Measurements from ENCODE around the gene P3H1. TPM values are rescaled to one million over a fixed set of nuclear protein-coding genes. Genes with fewer than 3 reads are reported as not detected.

Gene P3H1
- total RNA-seq, 1 donor from 2014 or later, result 8.6 TPM

- intact Hi-C loops (cut with micrococcal nuclease), result no loop called here
- no peaks in the 10 kb centered on the region for H3K9me3 ChIP-seq (replicated peaks)
- TF ChIP-seq CTCF (IDR thresholded peaks at IDR 0.05; ENCODE audit: borderline replicate concordance), result no peak
- no peak for DNase-seq
- H3K27me3 ChIP-seq (ENCODE audit: low read depth), result no peaks in the 10 kb centered on the region
- no peak overlapping the region for H3K27ac ChIP-seq (replicated peaks)
- H3K4me3 ChIP-seq, result no peak overlapping the region
- H3K4me1 ChIP-seq, result no peaks in the 10 kb centered on the region
- H3K36me3 ChIP-seq, result peaks cover 5% of the 10 kb centered on the region
These were observed 25.8 kb downstream of the P3H1 start for GRCh38 chr1:42740851-42741580.

GRCh38 chr1:42739753-42740700 lies 26.8 kb downstream of the P3H1 start, which contains the start of gene CLDN19:
Gene CLDN19 (minus strand): TSS chr1:42740236. CDS start chr1:42740063, 173 bp downstream.
- Histone ChIP-seq H3K36me3 (no peaks in the 10 kb centered on the region), H3K4me3 (no peak within 1 kb of the TSS), H3K4me1 (no peaks in the 10 kb centered on the region), H3K27me3 (ENCODE audit: low read depth) (no peaks in the 10 kb centered on the region), H3K27ac (replicated peaks) (no peak within 1 kb of the TSS), H3K9me3 (replicated peaks) (no peaks in the 10 kb centered on the region)
- no peak for DNase-seq
- no peak for TF ChIP-seq CTCF (IDR thresholded peaks at IDR 0.05; ENCODE audit: borderline replicate concordance)
- intact Hi-C loops (cut with micrococcal nuclease), result no loop called here

GRCh38 chr1:42738678-42739226 lies 28.1 kb downstream of the P3H1 start:
- DNase-seq, result no peak
- no peak overlapping the region for H3K4me3 ChIP-seq
- no peaks in the 10 kb centered on the region for H3K9me3 ChIP-seq (replicated peaks)
- H3K27me3 ChIP-seq (ENCODE audit: low read depth), result no peaks in the 10 kb centered on the region
- H3K27ac ChIP-seq (replicated peaks), result no peak overlapping the region
- no peak for TF ChIP-seq CTCF (IDR thresholded peaks at IDR 0.05; ENCODE audit: borderline replicate concordance)
- intact Hi-C loops (cut with micrococcal nuclease), result no loop called here
- no peaks in the 10 kb centered on the region for H3K36me3 ChIP-seq
- H3K4me1 ChIP-seq, result no peaks in the 10 kb centered on the region

- H3K4me1 ChIP-seq, result no peaks in the 10 kb centered on the region
- H3K27ac ChIP-seq (replicated peaks), result no peak overlapping the region
- intact Hi-C loops (cut with micrococcal nuclease), result no loop called here
- H3K9me3 ChIP-seq (replicated peaks), result no peaks in the 10 kb centered on the region
- H3K27me3 ChIP-seq (ENCODE audit: low read depth), result no peaks in the 10 kb centered on the region
- no peak overlapping the region for H3K4me3 ChIP-seq
- DNase-seq, result no peak
- no peak for TF ChIP-seq CTCF (IDR thresholded peaks at IDR 0.05; ENCODE audit: borderline replicate concordance)
- no peaks in the 10 kb centered on the region for H3K36me3 ChIP-seq
These were observed 28.7 kb downstream of the P3H1 start for GRCh38 chr1:42737986-42738677.

- no peak for TF ChIP-seq CTCF (IDR thresholded peaks at IDR 0.05; ENCODE audit: borderline replicate concordance)
- Histone ChIP-seq H3K4me3 (no peak overlapping the region), H3K4me1 (no peaks in the 10 kb centered on the region), H3K27me3 (ENCODE audit: low read depth) (no peaks in the 10 kb centered on the region), H3K27ac (replicated peaks) (no peak overlapping the region), H3K9me3 (replicated peaks) (no peaks in the 10 kb centered on the region), H3K36me3 (no peaks in the 10 kb centered on the region)
- intact Hi-C loops (cut with micrococcal nuclease), result no loop called here
- DNase-seq, result no peak
These were observed 29.6 kb downstream of the P3H1 start for GRCh38 chr1:42737257-42737656.

All from left ventricle myocardium inferior (tissue), 1 donor.